GM18870 (cell line): ENCODE measurements around the gene C1orf35.

Experiments
- ATAC-seq: cut with Tn5 transposase; IDR thresholded peaks from one replicate; pipeline ENCODE4 v1.9.1; 2021; ENCODE audit warnings: moderate library complexity; ENCODE audit not compliant: unreplicated experiment

Gene C1orf35

GRCh38 chr1:228082214-228082917 lies 20.8 kb downstream of the C1orf35 start, which contains the start of gene ARF1:
Gene ARF1 (plus strand): TSS chr1:228082708. CDS start chr1:228097115, 14,407 bp downstream.
- peak; percentile 60 for ATAC-seq

GRCh38 chr1:228081578-228082213 lies 21.4 kb downstream of the C1orf35 start:
- ATAC-seq, result peak; percentile 23

GRCh38 chr1:228081144-228081543 lies 22.0 kb downstream of the C1orf35 start:
- no peak for ATAC-seq

- no peak for ATAC-seq
These were observed 23.4 kb downstream of the C1orf35 start for GRCh38 chr1:228079601-228080263.

GRCh38 chr1:228079013-228079412 lies 24.1 kb downstream of the C1orf35 start:
- no peak for ATAC-seq

- ATAC-seq, result no peak
These were observed 25.4 kb downstream of the C1orf35 start for GRCh38 chr1:228077565-228078330.

- no peak for ATAC-seq
These were observed 26.2 kb downstream of the C1orf35 start for GRCh38 chr1:228076796-228077430.

GRCh38 chr1:228075801-228076271 lies 27.3 kb downstream of the C1orf35 start:
- no peak for ATAC-seq

- ATAC-seq, result no peak
These were observed 28.0 kb downstream of the C1orf35 start for GRCh38 chr1:228074954-228075730.

- ATAC-seq, result no peak
These were observed 29.1 kb downstream of the C1orf35 start for GRCh38 chr1:228073857-228074545.

- no peak for ATAC-seq
These were observed 29.9 kb downstream of the C1orf35 start for GRCh38 chr1:228073061-228073856.

GRCh38 chr1:228072658-228073043 lies 30.5 kb downstream of the C1orf35 start:
- ATAC-seq, result no peak

- ATAC-seq, result no peak
These were observed 31.1 kb downstream of the C1orf35 start for GRCh38 chr1:228071839-228072657.

- no peak for ATAC-seq
These were observed 32.3 kb downstream of the C1orf35 start for GRCh38 chr1:228070851-228071250.

GRCh38 chr1:228070173-228070572 lies 33.0 kb downstream of the C1orf35 start:
- ATAC-seq, result no peak

- ATAC-seq, result no peak
These were observed 34.8 kb downstream of the C1orf35 start for GRCh38 chr1:228068359-228068758.

GRCh38 chr1:228066891-228067654 lies 36.1 kb downstream of the C1orf35 start:
- no peak for ATAC-seq
